NCI-H1105 treated with DMSO at 0.1 percent for 48 hours (cell line): ENCODE results near the gene CORO1C.
A peak's percentile ranks its signal among the peaks of the same experiment; 100 is the strongest.

Source experiments
- DNase-seq: peaks from one replicate; lab custom pipeline; 2025; lab: John Stamatoyannopoulos, UW

The CORO1C gene

GRCh38 chr12:108696111-108696995 is 35.0 kb downstream of the CORO1C start:
- no peak for DNase-seq

GRCh38 chr12:108694812-108695278 is 36.5 kb downstream of the CORO1C start:
- DNase-seq, result no peak

GRCh38 chr12:108693751-108694150 is 37.6 kb downstream of the CORO1C start:
- DNase-seq, result no peak

DNA sequence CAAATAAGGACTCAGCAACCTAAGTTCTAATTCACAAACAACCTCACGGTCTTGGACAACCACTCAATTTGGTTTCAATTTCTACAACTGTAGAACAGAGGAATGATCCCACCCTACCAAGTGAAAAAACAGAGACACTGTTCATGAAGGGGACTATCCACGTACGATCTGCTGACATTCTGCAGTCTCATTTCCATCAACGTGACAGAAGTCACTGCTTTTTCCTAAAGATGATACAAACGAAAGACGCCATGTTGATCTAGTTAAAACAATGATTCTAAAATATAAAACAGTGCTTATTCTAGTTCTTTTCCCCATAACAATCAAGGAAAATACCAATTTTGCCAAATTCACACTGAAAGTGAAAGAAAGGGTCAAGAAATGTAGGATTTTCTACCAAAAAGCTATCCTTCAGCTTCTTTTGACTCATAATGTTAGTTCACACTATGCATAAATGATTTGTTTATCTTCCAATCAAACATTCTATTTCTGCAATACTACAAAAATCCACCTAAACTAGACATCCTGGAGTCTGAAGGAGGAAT is 38.1 kb downstream of the CORO1C start:
- DNase-seq, result no peak

GRCh38 chr12:108691998-108692808 is 39.1 kb downstream of the CORO1C start:
- DNase-seq, result peak; percentile 97

DNA sequence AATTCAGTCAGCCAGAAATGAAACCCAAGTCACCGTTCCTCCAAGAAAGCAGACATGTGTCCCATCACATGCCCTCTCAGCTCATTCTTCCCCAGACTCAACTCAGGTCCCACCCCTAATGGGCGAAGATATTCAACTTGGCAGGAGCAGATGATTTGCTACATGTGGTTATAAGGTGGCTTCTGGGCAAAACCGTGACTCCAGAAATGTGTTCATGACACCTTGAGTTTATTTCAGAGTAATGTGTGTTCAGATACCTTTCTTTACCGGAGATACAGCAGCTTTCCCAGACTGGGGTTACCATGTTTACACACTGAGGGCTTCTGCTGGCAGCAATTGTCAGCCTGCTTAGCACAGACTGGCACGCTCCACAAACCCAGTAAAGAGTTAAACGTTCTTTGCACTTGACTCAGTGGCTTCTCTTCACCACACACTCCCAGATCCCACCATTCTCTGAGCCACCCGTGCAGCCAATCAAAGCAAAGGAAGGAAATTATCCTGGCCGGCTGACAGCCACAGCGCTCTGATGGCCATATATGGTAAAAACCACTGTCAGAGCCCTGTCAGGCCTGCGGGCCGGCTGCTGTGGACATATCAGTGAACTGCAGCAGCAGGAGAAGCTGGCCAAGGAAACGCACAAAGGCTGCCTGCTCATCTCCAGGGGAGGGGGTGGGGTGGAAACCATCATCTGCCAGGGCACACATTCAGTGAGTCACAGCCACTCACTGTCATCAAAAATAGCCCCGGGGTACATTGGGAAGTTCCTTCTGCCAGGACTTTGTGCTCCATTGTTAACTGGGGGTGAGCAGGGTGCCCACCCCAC is 39.9 kb downstream of the CORO1C start:
- DNase-seq, result peak; percentile 97

DNA sequence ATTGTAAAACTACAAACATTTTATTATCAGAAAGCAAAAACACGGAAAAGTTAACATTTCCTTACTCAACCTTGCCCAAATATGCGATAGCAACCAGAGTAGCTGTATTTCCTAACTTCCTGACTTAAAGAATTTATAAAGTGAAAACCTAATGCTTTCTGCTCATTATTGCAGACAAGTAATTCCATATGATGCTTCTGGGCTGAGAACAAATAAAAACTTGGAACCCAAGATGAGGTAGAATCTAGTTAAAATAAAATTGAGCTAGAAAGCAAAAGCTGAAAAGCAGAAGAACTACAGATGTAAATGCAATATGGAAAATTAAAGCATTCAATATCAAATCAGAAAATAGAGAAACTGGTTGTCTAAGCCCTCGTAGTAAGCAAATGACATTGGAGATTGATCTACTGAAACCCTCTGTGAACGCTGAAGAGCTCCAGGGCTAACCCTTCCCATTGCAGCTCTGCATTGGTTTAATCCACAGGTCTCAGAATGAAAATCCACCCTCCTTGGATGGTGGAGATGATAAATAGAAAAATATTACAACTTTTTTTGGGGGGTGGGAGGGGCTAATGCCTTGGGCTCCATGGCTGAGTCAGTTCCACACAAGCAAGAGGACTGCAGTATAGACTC is 40.7 kb downstream of the CORO1C start:
- no peak for DNase-seq

DNA sequence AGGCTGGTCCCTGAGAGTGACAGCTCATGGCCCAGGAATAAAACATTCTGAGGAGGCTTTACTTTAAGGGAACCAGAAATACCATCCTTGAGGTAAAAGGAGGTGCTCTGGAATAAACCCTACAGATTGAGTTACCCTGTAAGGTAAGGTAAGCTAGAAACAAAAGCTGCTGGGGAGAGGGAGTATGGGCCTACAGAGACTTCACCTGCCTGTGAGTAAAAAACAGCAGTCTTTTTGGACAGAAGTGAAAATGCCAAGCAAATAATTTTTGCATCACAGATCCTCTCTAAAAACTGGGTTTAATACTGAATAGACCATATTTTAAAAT is 41.2 kb downstream of the CORO1C start:
- DNase-seq, result no peak

DNA sequence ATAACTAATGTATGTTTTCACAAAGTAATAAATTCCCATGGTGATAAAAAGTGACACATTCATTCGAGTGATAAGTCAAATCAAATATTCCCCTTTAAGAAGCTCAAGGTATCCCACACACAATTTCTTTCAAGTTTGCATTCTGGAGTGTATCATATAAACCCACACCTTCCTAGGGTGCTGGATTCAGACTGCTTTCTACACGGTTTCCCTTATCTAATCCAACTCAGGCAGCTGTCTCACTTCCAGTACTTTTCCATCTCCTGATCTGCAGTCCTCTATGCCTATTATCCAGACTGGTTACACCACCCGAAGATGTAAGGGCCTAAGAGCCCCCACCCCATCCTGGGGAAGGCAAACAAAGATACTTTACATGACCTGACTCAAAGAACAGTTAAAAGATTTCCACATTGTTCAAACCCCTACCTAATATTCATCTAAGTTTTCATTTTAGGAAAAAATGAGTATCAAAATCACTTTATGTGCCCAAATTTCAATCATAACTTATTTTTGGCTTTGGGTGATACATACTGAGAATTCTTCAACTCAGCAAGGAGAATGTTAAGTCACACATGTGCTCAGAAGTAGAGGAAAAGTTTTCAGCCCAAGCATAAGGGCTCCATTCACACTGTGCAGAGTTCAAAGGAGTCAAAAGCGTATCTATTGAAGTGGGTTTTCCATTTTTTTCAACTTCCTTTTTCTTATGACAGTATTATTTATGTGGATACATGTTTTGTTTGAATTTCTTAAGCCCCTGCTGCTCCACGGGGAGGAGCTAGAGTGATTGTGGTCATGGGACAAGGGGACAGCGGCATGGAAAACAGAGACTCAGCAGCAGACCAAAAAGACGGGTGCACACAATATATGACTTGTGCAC is 41.8 kb downstream of the CORO1C start:
- no peak for DNase-seq

DNA sequence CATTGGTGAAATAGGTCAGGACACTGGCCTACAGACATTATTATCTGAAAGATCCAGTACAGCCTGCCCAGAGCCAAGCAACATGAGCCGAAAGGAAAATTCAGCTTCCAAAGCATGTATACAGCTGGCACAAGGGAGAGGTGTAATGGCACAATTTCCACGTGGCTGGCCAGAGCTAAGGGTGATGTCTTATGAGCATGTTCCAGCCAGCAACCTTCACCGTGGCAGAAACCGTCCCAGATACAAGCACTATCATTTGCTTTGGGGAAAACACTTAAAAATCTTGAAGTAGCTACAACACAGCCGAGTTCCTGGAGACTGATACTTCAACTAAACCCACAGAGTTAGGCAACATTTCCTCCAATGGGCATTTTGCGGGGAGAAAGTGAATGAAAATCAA is 44.5 kb downstream of the CORO1C start:
- no peak for DNase-seq

DNA sequence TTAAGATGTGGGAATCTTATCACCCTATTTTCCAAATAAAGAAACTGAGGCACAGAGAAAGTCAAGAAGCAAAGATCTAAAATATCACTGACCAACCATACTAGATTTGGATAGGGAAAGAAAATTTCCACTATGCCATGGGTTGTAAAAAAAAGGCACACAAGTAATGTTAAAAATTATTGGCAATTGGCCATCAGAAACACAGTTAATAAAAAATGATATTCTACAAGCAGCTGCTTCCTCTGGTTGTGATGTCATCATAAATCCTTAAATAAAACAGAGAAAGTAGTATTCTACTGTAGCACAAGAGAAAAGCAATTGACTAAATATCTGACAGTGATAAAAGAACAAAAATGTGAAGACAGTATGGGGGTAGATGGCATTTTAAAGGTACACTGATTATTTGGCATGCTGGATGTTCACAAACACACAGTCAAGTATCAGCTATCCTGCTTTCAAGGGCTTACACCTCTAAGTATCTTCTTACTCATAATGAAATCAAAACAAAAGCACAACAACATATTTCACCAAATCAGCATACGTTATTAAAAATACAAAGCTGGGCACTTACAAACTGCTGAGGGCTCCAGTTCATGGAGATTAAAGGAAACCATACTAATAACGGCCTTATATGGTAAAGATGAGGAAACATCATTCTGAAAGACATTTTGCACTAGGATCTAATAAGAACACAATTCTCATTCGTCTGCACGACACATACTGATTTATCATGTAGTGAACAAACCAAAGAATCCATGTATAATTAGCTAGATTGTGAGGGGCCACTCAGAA is 45.7 kb downstream of the CORO1C start:
- DNase-seq, result no peak

DNA sequence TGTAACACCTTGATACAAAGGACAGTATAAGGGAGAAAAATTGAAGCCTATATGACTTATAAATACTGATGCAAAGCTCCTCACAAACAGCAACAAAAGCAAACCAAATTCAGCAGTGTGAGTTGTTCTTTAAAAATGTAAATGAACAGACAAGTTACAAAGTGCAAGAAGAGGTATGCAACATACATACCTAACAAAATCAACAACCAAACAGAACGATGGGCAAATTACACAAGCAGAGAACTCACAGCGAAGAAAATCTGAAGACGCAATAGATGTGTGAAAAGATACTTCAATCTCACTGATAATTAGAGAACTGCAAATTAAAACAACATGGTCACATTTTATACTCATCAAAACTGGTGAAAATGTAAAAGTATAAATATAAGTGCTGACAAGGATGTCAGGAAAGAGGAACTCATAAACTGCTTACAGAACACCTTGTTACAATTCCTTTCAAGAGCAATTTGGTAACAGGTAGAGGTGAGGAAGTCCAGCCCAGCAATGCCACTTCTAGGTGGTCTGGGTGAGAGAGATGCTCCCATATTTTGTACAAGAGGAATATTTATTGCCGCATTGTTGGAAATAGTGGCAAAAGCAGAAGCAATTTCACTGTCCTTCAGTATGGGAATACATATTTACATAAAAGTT is 47.3 kb downstream of the CORO1C start:
- no peak for DNase-seq

- DNase-seq, result no peak
Measured at GRCh38 chr12:108681317-108681716, 50.0 kb downstream of the CORO1C start.

- no peak for DNase-seq
Measured at GRCh38 chr12:108679106-108679681, 52.1 kb downstream of the CORO1C start.

DNA sequence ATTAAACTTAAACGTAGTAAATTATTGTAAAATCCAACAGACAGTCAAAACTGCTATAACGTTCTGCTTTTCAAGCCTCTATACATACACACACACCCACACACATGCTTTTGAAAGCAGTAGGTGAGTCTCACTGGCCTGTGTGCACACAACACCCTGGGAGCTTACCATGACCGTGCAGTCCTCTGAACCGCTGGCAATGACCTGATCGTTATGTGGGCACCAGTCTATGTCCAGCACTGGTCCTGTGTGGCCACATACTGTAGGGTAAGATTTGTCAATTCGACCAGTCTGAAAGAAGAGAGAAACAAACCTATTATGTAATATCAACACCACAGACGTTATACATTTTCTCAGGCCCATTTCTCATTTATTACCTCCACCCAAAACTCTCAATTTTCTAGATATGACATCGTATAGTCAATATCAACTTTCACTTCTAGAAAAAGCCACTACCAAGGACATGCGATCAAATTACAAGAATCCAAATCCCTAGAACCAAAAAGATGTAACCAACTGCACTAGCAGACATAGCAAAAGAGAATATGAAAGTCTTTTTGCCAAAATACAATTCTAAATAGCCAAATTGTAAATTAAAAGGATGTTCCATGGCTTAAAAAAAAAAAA is 53.1 kb downstream of the CORO1C start:
- DNase-seq, result no peak

DNA sequence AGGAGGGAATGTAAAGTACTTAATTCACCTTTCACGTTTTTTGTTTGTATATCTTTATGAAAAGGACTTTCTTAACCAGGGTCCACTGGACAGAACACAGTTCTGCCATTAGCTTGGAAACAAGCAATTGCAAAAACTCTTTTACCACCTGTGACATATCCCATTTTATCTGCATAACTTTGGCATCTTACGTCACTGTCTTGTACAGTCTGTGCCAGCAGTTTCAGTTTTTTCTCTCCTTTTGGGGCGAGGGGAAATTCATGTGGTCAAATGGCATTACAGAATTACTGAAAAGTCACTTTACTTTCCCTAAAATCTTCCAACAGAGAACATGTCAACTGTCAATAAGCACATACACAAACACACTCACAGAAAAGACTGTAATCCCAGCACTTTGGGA is 53.9 kb downstream of the CORO1C start:
- DNase-seq, result no peak

GRCh38 chr12:108676707-108677106 is 54.6 kb downstream of the CORO1C start:
- DNase-seq, result no peak

DNA sequence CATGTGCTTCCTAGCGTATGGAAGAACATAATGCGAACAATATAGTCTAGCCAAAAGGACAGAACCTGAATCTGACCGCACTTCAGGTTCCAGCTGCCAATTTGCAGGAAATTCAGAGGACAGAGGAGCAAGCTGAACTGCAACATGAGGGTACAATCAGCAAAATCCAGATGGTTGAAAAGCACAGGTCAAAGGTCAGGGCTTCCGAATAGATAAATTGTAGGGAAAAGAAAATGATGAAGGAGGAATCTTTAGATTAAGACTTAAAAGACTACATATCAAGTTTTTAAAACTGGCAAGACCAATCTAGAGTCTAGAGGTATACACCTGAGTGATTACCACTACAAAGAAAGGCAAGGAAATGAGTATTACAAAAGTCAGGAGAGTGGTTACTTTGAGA is 55.5 kb downstream of the CORO1C start:
- no peak for DNase-seq
